GM12865 (cell line): ENCODE data around the gene ZNF609.
"Not testable (repeated sequence)": the region's sequence is repeated elsewhere in the genome, so short reads cannot be mapped to it uniquely, and the experiment has no call there.

ENCODE experiments used
- DNase-seq: peaks from one replicate; pipeline ENCODE4 v3.0.0; 2010; ENCODE audit warnings: low read depth
- H3K4me3 ChIP-seq: 2 replicates; pipeline ENCODE4 v1.5.1; 2011; ENCODE audit warnings: mild to moderate bottlenecking, low read depth, low read length, control low read depth
- TF ChIP-seq, protein P1 (sequence below): IDR thresholded peaks from 2 replicates; pipeline ENCODE4 v1.5.1; 2011; ENCODE audit warnings: low read length, control low read depth, low read depth, inconsistent platforms; ENCODE audit not compliant: insufficient read depth; ENCODE audit errors: missing control alignments

Gene ZNF609

GRCh38 chr15:64624242-64624641, 163.9 kb downstream of the ZNF609 start:
- TF ChIP-seq, protein P1, sequence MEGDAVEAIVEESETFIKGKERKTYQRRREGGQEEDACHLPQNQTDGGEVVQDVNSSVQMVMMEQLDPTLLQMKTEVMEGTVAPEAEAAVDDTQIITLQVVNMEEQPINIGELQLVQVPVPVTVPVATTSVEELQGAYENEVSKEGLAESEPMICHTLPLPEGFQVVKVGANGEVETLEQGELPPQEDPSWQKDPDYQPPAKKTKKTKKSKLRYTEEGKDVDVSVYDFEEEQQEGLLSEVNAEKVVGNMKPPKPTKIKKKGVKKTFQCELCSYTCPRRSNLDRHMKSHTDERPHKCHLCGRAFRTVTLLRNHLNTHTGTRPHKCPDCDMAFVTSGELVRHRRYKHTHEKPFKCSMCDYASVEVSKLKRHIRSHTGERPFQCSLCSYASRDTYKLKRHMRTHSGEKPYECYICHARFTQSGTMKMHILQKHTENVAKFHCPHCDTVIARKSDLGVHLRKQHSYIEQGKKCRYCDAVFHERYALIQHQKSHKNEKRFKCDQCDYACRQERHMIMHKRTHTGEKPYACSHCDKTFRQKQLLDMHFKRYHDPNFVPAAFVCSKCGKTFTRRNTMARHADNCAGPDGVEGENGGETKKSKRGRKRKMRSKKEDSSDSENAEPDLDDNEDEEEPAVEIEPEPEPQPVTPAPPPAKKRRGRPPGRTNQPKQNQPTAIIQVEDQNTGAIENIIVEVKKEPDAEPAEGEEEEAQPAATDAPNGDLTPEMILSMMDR: no peak
- H3K4me3 ChIP-seq: no peak overlapping the region
- DNase-seq: no peak

- TF ChIP-seq, protein P1: no peak
- no peak overlapping the region for H3K4me3 ChIP-seq
- DNase-seq: no peak
These were observed 168.7 kb downstream of the ZNF609 start for GRCh38 chr15:64629063-64629462.

DNA sequence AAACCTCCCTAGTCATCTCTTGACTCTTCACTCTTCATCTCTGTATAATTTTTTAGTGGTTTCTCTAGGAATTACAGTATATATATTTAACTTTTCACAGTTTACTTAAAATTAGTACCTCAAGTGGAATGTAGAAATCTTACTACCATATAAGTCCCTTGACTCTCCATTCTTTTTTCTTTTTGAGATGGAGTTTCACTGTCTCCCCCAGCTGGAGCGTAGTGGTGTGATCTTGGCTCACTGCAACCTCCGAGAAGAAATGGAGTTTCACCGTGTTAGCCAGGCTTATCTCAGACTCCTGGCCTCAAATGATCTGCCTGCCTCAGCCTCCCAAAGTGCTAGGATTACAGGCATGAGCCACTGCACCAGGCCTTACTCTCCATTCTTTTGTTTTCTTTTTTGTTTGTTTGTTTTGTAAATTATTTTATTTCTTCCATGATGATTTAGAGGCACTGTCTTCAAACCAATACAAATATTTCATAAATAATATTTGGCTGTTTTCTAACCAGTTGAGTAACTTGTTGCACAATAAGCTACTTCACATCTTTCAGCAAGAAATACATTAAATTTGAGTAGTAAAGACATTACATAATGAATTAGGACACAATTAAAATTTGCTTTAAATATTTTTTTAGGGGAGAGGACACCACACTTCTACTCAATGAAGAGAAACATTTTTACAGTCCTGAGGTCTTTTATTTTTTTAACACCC, 170.2 kb downstream of the ZNF609 start:
- H3K4me3 ChIP-seq: no peak overlapping the region
- no peak for DNase-seq
- TF ChIP-seq, protein P1: no peak

GRCh38 chr15:64632639-64633038, 172.3 kb downstream of the ZNF609 start:
- H3K4me3 ChIP-seq, DNase-seq: not testable (repeated sequence)

GRCh38 chr15:64633332-64633731, 173.0 kb downstream of the ZNF609 start:
- no peak for DNase-seq
- no peak overlapping the region for H3K4me3 ChIP-seq
- TF ChIP-seq, protein P1: no peak

GRCh38 chr15:64634027-64634426, 173.6 kb downstream of the ZNF609 start:
- TF ChIP-seq, protein P1: no peak
- H3K4me3 ChIP-seq: peak overlapping the region; percentile 39
- DNase-seq: peak; percentile 91

DNA sequence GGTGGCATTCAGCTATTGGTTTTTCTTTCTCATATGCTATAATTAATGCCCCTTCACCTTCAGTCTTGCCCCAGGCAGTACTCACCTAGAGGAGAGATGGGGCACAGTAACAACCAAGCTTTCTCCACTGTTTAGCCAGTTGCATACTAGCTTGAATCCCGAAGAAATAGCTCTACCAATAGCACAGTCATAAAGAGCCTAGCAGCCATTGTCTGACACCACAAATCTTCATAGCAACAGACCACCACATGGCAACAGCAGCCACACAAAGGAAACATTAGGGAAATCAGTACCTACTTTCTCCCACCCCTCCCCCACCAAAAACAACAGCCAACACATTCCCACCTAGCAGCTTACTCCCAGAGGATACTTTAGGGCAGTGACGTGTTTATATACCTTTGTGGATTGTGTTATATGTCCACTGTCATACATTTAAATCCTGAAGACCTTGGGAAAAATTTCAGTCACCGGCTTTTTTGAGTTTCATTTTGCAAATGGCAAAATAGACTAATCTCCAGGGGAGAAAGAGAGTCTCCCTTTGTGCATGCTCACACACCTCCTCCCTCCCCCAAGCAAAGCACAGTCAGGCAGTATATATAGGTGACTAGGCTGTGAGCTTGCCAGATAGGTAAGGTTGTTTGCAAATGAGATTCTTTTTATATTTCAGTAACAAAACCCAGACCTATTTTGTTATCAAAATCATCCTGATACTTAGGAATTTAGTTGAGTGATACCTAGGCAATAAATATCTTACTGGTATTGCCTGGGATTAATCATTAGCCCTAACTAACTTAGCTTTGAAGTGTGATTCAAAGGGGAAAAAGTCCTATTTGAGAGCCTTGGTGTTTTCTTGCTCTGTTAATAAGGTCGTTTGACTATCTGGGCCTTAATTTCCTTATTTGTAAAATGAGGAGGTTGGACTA, 174.5 kb downstream of the ZNF609 start:
- peak; percentile 88 for DNase-seq
- TF ChIP-seq, protein P1: no peak
- H3K4me3 ChIP-seq: peak overlapping the region; percentile 39
